HEK293 (cell line): ENCODE results near the gene CCND1.

Source experiments
- CTCF ChIA-PET: fragments of 350-600 bp; formaldehyde crosslinking; extraction: SDS; loops from one replicate; lab custom pipeline; 2021; ENCODE audit warnings: antibody characterized with exemption; lab: Yijun Ruan, JAX
- POLR2A ChIA-PET: fragments of 300-600 bp; formaldehyde crosslinking; extraction: SDS; loops from one replicate; lab custom pipeline; 2020; ENCODE audit warnings: antibody characterized with exemption, inconsistent platforms; lab: Yijun Ruan, JAX
- H3K27ac ChIP-seq: fragments of 200-500 bp; sonication (Bioruptor generic); 2 replicates; pipeline ENCODE4 v1.5.1; 2014; ENCODE audit warnings: low read depth, low read length, control low read depth, inconsistent platforms; ENCODE audit errors: extremely low read depth
- H3K36me3 ChIP-seq, 2 experiments: fragments of 200-500 bp in 1 of 2; sonication (Bioruptor generic) in 1 of 2; 1 replicate in 1 of 2; 2 replicates in 1 of 2; pipeline ENCODE4 v1.5.1; 2014 to 2017; ENCODE audit warnings: inconsistent platforms in 2 of 2, low read length in 2 of 2; ENCODE audit not compliant: control insufficient read depth in 2 of 2, insufficient read depth in 1 of 2
- H3K4me1 ChIP-seq: fragments of 200-500 bp; sonication (Bioruptor generic); 2 replicates; pipeline ENCODE4 v1.5.1; 2014; ENCODE audit warnings: mild to moderate bottlenecking, low read length, inconsistent platforms; ENCODE audit not compliant: control insufficient read depth, insufficient read depth
- H3K4me3 ChIP-seq: 2 replicates; pipeline ENCODE4 v1.5.1; 2011; ENCODE audit warnings: low read depth, mild to moderate bottlenecking, control low read depth, low read length, moderate library complexity
- H3K9me3 ChIP-seq: fragments of 200-500 bp; sonication (Bioruptor generic); 2 replicates; pipeline ENCODE4 v1.5.1; 2014; ENCODE audit warnings: low read depth, low read length, inconsistent platforms; ENCODE audit not compliant: control insufficient read depth, insufficient read depth
- BCL11B ChIP-seq: fragments of 450-650 bp; formaldehyde crosslinking; IDR thresholded peaks from 2 replicates; pipeline ENCODE4 v1.5.1; 2016; ENCODE audit warnings: low read depth, missing biosample characterization, missing genetic modification characterization
- GFI1B ChIP-seq: fragments of 450-650 bp; formaldehyde crosslinking; IDR thresholded peaks from 2 replicates; pipeline ENCODE4 v1.5.1; 2016; ENCODE audit warnings: missing biosample characterization, missing genetic modification characterization
- GLI4 ChIP-seq: fragments of 450-650 bp; formaldehyde crosslinking; IDR thresholded peaks from 2 replicates; pipeline ENCODE4 v1.5.1; 2016; ENCODE audit warnings: missing biosample characterization, missing genetic modification characterization
- HOXA7 ChIP-seq: sonication (generic); formaldehyde crosslinking; IDR thresholded peaks from 2 replicates; pipeline ENCODE4 v1.8.1; 2022; ENCODE audit warnings: missing genetic modification reagents, borderline replicate concordance
- SCRT2 ChIP-seq: fragments of 450-650 bp; formaldehyde crosslinking; IDR thresholded peaks from 2 replicates; pipeline ENCODE4 v1.5.1; 2016; ENCODE audit warnings: missing biosample characterization, missing genetic modification characterization
- SP2 ChIP-seq: fragments of 450-650 bp; formaldehyde crosslinking; IDR thresholded peaks from 2 replicates; pipeline ENCODE4 v1.5.1; 2016; ENCODE audit warnings: missing biosample characterization, missing genetic modification characterization
- YY2 ChIP-seq: fragments of 450-650 bp; formaldehyde crosslinking; IDR thresholded peaks from 2 replicates; pipeline ENCODE4 v1.5.1; 2016; ENCODE audit warnings: missing biosample characterization, missing genetic modification characterization
- ZNF112 ChIP-seq: fragments of 450-650 bp; formaldehyde crosslinking; IDR thresholded peaks from 2 replicates; pipeline ENCODE4 v1.5.0; 2017; ENCODE audit warnings: missing biosample characterization, missing genetic modification characterization
- ZNF239 ChIP-seq: fragments of 450-650 bp; formaldehyde crosslinking; IDR thresholded peaks from 2 replicates; pipeline ENCODE4 v1.5.1; 2016; ENCODE audit warnings: missing biosample characterization, missing genetic modification characterization
- ZNF302 ChIP-seq: fragments of 450-650 bp; formaldehyde crosslinking; IDR thresholded peaks from 2 replicates; pipeline ENCODE4 v1.5.1; 2016; ENCODE audit warnings: missing biosample characterization, missing genetic modification characterization, low read depth
- ZNF366 ChIP-seq: fragments of 450-650 bp; formaldehyde crosslinking; conservative IDR thresholded peaks from 2 replicates; pipeline ENCODE4 v1.5.1; 2016; ENCODE audit warnings: missing biosample characterization, missing genetic modification characterization
- ZNF544 ChIP-seq: fragments of 450-650 bp; formaldehyde crosslinking; IDR thresholded peaks from 2 replicates; pipeline ENCODE4 v1.5.0; 2017; ENCODE audit warnings: missing biosample characterization, missing genetic modification characterization
- ZNF701 ChIP-seq: fragments of 450-650 bp; formaldehyde crosslinking; IDR thresholded peaks from 2 replicates; pipeline ENCODE4 v1.5.1; 2016; ENCODE audit warnings: missing biosample characterization, missing genetic modification characterization
- ZNF791 ChIP-seq: fragments of 450-650 bp; formaldehyde crosslinking; IDR thresholded peaks from 2 replicates; pipeline ENCODE4 v1.5.1; 2016; ENCODE audit warnings: missing biosample characterization, missing genetic modification characterization
- ZSCAN30 ChIP-seq: fragments of 450-650 bp; IDR thresholded peaks from 2 replicates; pipeline ENCODE4 v1.5.1; 2018; ENCODE audit warnings: missing biosample characterization, mild to moderate bottlenecking, missing genetic modification characterization, moderate library complexity
- TF ChIP-seq, protein P1 (sequence below): fragments of 450-650 bp; IDR thresholded peaks from 2 replicates; pipeline ENCODE4 v1.5.1; 2018; ENCODE audit warnings: missing biosample characterization, missing genetic modification characterization
- TF ChIP-seq, protein P2 (sequence below): fragments of 450-650 bp; formaldehyde crosslinking; IDR thresholded peaks from 2 replicates; pipeline ENCODE4 v1.5.1; 2017; ENCODE audit warnings: missing biosample characterization, missing genetic modification characterization
- TF ChIP-seq, protein P3 (sequence below): fragments of 450-650 bp; formaldehyde crosslinking; IDR thresholded peaks from 2 replicates; pipeline ENCODE4 v1.5.1; 2017; ENCODE audit warnings: missing biosample characterization, missing genetic modification characterization
- TF ChIP-seq, protein P4 (sequence below): fragments of 450-650 bp; formaldehyde crosslinking; IDR thresholded peaks from 2 replicates; pipeline ENCODE4 v1.5.1; 2017; ENCODE audit warnings: missing biosample characterization, missing genetic modification characterization

Gene CCND1

DNA sequence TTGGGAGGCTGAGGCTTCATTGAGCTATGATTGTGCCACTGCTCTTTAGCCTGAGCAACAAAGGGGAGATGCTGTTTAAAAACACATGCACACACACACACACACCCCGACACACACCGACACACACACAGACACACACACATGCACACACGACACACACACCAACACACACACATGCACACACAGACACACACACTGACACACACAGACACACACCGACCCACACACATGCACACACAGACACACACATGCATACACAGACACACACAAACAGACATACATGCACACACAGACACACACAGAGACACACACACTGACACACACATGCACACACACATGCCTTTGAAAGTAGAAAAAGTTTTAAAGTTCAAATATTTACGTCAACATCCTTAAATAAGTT, 39.7 kb downstream of the CCND1 start:
- Histone ChIP-seq H3K4me3 (no peak overlapping the region), H3K27ac (no peak overlapping the region), H3K4me1 (no peaks in the 10 kb centered on the region), H3K36me3 (no peaks in the 10 kb centered on the region), H3K9me3 (no peaks in the 10 kb centered on the region)
- POLR2A ChIA-PET = interaction anchor here (0.6 kb wide), 1 partner anchor 606 kb away, joined by 3 read pairs; no protein-coding TSS in a partner anchor
- TF ChIP-seq HOXA7 = no peak
- TF ChIP-seq, protein P1, sequence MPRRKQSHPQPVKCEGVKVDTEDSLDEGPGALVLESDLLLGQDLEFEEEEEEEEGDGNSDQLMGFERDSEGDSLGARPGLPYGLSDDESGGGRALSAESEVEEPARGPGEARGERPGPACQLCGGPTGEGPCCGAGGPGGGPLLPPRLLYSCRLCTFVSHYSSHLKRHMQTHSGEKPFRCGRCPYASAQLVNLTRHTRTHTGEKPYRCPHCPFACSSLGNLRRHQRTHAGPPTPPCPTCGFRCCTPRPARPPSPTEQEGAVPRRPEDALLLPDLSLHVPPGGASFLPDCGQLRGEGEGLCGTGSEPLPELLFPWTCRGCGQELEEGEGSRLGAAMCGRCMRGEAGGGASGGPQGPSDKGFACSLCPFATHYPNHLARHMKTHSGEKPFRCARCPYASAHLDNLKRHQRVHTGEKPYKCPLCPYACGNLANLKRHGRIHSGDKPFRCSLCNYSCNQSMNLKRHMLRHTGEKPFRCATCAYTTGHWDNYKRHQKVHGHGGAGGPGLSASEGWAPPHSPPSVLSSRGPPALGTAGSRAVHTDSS (tag by site-specific recombination) = no peak
- TF ChIP-seq ZNF112 (tag by site-specific recombination) = no peak
- no peak for TF ChIP-seq ZNF366 (tag by site-specific recombination)
- TF ChIP-seq GLI4 = no peak
- no peak for TF ChIP-seq ZNF701 (tag by site-specific recombination)
- TF ChIP-seq, protein P2, sequence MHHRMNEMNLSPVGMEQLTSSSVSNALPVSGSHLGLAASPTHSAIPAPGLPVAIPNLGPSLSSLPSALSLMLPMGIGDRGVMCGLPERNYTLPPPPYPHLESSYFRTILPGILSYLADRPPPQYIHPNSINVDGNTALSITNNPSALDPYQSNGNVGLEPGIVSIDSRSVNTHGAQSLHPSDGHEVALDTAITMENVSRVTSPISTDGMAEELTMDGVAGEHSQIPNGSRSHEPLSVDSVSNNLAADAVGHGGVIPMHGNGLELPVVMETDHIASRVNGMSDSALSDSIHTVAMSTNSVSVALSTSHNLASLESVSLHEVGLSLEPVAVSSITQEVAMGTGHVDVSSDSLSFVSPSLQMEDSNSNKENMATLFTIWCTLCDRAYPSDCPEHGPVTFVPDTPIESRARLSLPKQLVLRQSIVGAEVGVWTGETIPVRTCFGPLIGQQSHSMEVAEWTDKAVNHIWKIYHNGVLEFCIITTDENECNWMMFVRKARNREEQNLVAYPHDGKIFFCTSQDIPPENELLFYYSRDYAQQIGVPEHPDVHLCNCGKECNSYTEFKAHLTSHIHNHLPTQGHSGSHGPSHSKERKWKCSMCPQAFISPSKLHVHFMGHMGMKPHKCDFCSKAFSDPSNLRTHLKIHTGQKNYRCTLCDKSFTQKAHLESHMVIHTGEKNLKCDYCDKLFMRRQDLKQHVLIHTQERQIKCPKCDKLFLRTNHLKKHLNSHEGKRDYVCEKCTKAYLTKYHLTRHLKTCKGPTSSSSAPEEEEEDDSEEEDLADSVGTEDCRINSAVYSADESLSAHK = no peak
- TF ChIP-seq ZSCAN30 (tag by site-specific recombination) = no peak
- TF ChIP-seq, protein P3, sequence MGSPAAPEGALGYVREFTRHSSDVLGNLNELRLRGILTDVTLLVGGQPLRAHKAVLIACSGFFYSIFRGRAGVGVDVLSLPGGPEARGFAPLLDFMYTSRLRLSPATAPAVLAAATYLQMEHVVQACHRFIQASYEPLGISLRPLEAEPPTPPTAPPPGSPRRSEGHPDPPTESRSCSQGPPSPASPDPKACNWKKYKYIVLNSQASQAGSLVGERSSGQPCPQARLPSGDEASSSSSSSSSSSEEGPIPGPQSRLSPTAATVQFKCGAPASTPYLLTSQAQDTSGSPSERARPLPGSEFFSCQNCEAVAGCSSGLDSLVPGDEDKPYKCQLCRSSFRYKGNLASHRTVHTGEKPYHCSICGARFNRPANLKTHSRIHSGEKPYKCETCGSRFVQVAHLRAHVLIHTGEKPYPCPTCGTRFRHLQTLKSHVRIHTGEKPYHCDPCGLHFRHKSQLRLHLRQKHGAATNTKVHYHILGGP = no peak
- 0 out of 2 replicates have a peak, but pooled peaks have one; percentile 10 for TF ChIP-seq ZNF544 (tag by site-specific recombination)
- TF ChIP-seq, protein P4, sequence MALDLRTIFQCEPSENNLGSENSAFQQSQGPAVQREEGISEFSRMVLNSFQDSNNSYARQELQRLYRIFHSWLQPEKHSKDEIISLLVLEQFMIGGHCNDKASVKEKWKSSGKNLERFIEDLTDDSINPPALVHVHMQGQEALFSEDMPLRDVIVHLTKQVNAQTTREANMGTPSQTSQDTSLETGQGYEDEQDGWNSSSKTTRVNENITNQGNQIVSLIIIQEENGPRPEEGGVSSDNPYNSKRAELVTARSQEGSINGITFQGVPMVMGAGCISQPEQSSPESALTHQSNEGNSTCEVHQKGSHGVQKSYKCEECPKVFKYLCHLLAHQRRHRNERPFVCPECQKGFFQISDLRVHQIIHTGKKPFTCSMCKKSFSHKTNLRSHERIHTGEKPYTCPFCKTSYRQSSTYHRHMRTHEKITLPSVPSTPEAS (tag by site-specific recombination) = peak; percentile 100
- no peak for TF ChIP-seq GFI1B (tag by site-specific recombination)
- TF ChIP-seq BCL11B (tag by site-specific recombination) = no peak
- no peak for TF ChIP-seq YY2 (tag by site-specific recombination)
- TF ChIP-seq ZNF791 (tag by site-specific recombination) = no peak
- no peak for TF ChIP-seq ZNF239 (tag by site-specific recombination)
- TF ChIP-seq, all 188 proteins: peak for 2
- CTCF ChIA-PET = interaction anchor here (0.7 kb wide), 2 partner anchors 37 to 269 kb away, joined by 3 to 4 read pairs; no protein-coding TSS in a partner anchor

DNA sequence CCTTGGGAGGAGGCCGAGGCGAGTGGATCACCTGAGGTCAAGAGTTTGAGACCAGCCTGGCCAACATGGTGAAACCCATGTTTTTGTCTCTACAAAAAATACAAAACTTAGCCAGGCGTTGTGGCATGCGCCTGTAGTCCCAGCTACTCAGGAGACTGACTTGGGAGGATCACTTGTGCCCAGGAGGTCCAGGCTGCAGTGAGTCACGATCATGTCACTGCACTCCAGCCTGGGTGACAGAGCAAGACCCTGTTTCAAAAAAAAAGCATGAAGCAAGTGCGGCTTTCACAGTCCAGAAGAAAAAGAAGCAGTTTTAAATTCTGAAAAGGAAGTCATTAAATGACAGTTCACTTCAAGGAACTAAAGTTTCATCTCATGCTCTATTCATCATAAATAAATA, 41.3 kb downstream of the CCND1 start:
- ChIA-PET CTCF (interaction anchor here (0.6 to 1.2 kb wide), 2 partner anchors 38 to 606 kb away, joined by 3 read pairs; no protein-coding TSS in a partner anchor), POLR2A (interaction anchor here (0.7 kb wide), 1 partner anchor 549 kb away, joined by 3 read pairs; no protein-coding TSS in a partner anchor)
- TF ChIP-seq SP2 (tag by site-specific recombination) (no peak), SCRT2 (no peak), ZNF302 (tag by site-specific recombination) (no peak)

More for the DNA sequence above, 41.3 kb downstream of the CCND1 start:
- no peak overlapping the region for H3K27ac ChIP-seq
- H3K4me1 ChIP-seq = no peaks in the 10 kb centered on the region
- no peaks in the 10 kb centered on the region for H3K36me3 ChIP-seq
- H3K9me3 ChIP-seq = no peaks in the 10 kb centered on the region
- no peak overlapping the region for H3K4me3 ChIP-seq
